Activated CD8-positive, alpha-beta memory T cell treated with anti-CD3 and anti-CD28 coated beads for 36 hours (primary cell): Measurements from ENCODE around the gene KRTAP4-5. TPM values are rescaled to one million over a fixed set of nuclear protein-coding genes. Genes with fewer than 3 reads are reported as not detected.
"Not testable (repeated sequence)": the region's sequence is repeated elsewhere in the genome, so short reads cannot be mapped to it uniquely, and the experiment has no call there.

Experiments
- CTCF ChIA-PET: fragments of 350-600 bp; sonication (Branson Sonifier 250); formaldehyde crosslinking; loops from one replicate; lab custom pipeline; 2021; ENCODE audit warnings: antibody characterized with exemption; lab: Charles Lee
- POLR2A ChIA-PET: fragments of 350-600 bp; sonication (Branson Sonifier 250); formaldehyde crosslinking; loops from one replicate; lab custom pipeline; 2021; ENCODE audit warnings: antibody characterized with exemption; lab: Charles Lee
- total RNA-seq, 2 experiments: library from RNA; stranded (reverse); gene quantifications; one replicate each; pipeline ENCODE4 v1.2.3, GENCODE V29; 2021

KRTAP4-5 gene
- not detected for total RNA-seq

- ChIA-PET CTCF (no interaction called here), POLR2A (no interaction called here)
Measured at GRCh38 chr17:41149652-41149985, at the start of gene KRTAP4-5. Gene KRTAP4-5, minus strand, starts transcription at chr17:41149825. Its CDS starts 58 bp downstream, at chr17:41149767.

- CTCF ChIA-PET: no interaction called here
- POLR2A ChIA-PET: no interaction called here
Measured at GRCh38 chr17:41196068-41196467, 46.4 kb upstream of the KRTAP4-5 start.

- CTCF ChIA-PET: no interaction called here
- POLR2A ChIA-PET: no interaction called here
Measured at GRCh38 chr17:41190328-41190727, 40.7 kb upstream of the KRTAP4-5 start.

- CTCF ChIA-PET, POLR2A ChIA-PET: not testable (repeated sequence)
Measured at GRCh38 chr17:41189837-41190318, 40.3 kb upstream of the KRTAP4-5 start, which contains the start of gene KRTAP9-1. Gene KRTAP9-1, plus strand, starts transcription at chr17:41189887. Its CDS starts 0 bp downstream, at chr17:41189887.

GRCh38 chr17:41186872-41187271 is 37.2 kb upstream of the KRTAP4-5 start:
- POLR2A ChIA-PET: no interaction called here
- CTCF ChIA-PET: no interaction called here

- CTCF ChIA-PET: no interaction called here
Measured at GRCh38 chr17:41185001-41185400, 35.4 kb upstream of the KRTAP4-5 start.

GRCh38 chr17:41184480-41184961 is 34.9 kb upstream of the KRTAP4-5 start, which contains the start of gene KRTAP4-1:
Gene KRTAP4-1, minus strand, starts transcription at chr17:41184911. Its CDS starts 57 bp downstream, at chr17:41184854.
- POLR2A ChIA-PET: no interaction called here
- CTCF ChIA-PET: no interaction called here

More at GRCh38 chr17:41185001-41185400, 35.4 kb upstream of the KRTAP4-5 start:
- POLR2A ChIA-PET: no interaction called here

- ChIA-PET CTCF (interaction anchor here (0.6 kb wide), 1 partner anchor 143 kb away, joined by 3 read pairs; no protein-coding TSS in a partner anchor), POLR2A (no interaction called here)
Measured at GRCh38 chr17:41178843-41179616, 29.4 kb upstream of the KRTAP4-5 start.

GRCh38 chr17:41178341-41178740 is 28.7 kb upstream of the KRTAP4-5 start:
- ChIA-PET POLR2A (no interaction called here), CTCF (no interaction called here)

GRCh38 chr17:41177727-41178271 is 28.2 kb upstream of the KRTAP4-5 start, which contains the start of gene KRTAP4-2:
Gene KRTAP4-2, minus strand, starts transcription at chr17:41178221. Its CDS starts 57 bp downstream, at chr17:41178164.
- ChIA-PET POLR2A (no interaction called here), CTCF (no interaction called here)

- ChIA-PET CTCF (no interaction called here), POLR2A (no interaction called here)
Measured at GRCh38 chr17:41176744-41177387, 27.2 kb upstream of the KRTAP4-5 start.

- CTCF ChIA-PET: no interaction called here
- POLR2A ChIA-PET: no interaction called here
Measured at GRCh38 chr17:41171886-41172285, 22.3 kb upstream of the KRTAP4-5 start.

- CTCF ChIA-PET: no interaction called here
Measured at GRCh38 chr17:41168121-41168520, 18.5 kb upstream of the KRTAP4-5 start, which contains the start of gene KRTAP4-3. Gene KRTAP4-3, minus strand, starts transcription at chr17:41168221. Its CDS starts 49 bp downstream, at chr17:41168172.

GRCh38 chr17:41167561-41167960 is 17.9 kb upstream of the KRTAP4-5 start:
- ChIA-PET POLR2A (no interaction called here), CTCF (no interaction called here)

More at GRCh38 chr17:41168121-41168520, 18.5 kb upstream of the KRTAP4-5 start, which contains the start of gene KRTAP4-3:
- POLR2A ChIA-PET: no interaction called here

GRCh38 chr17:41163828-41164227 is 14.2 kb upstream of the KRTAP4-5 start:
- POLR2A ChIA-PET: no interaction called here

GRCh38 chr17:41160648-41161047 is 11.0 kb upstream of the KRTAP4-5 start, which contains the start of gene KRTAP4-4:
Gene KRTAP4-4, minus strand, starts transcription at chr17:41160748. Its CDS starts 57 bp downstream, at chr17:41160691.
- ChIA-PET CTCF (no interaction called here), POLR2A (no interaction called here)

More at GRCh38 chr17:41163828-41164227, 14.2 kb upstream of the KRTAP4-5 start:
- CTCF ChIA-PET: no interaction called here

- POLR2A ChIA-PET: not testable (repeated sequence)
- CTCF ChIA-PET: interaction anchor here (0.6 kb wide), 1 partner anchor 954 kb away, joined by 4 read pairs; no protein-coding TSS in a partner anchor
Measured at GRCh38 chr17:41160190-41160589, 10.6 kb upstream of the KRTAP4-5 start.

GRCh38 chr17:41153856-41154255 is 4.2 kb upstream of the KRTAP4-5 start:
- ChIA-PET POLR2A (no interaction called here), CTCF (no interaction called here)

GRCh38 chr17:41151525-41151924 is 1.9 kb upstream of the KRTAP4-5 start:
- ChIA-PET POLR2A (no interaction called here), CTCF (no interaction called here)

- CTCF ChIA-PET: no interaction called here
- POLR2A ChIA-PET: no interaction called here
Measured at GRCh38 chr17:41150026-41150425, 401 bp upstream of the KRTAP4-5 start.
